T1000 (cell line): ENCODE results near the gene SYNE3.

ENCODE experiments used
- DNase-seq: peaks from one replicate; lab custom pipeline; 2025; ENCODE audit warnings: mixed read lengths; lab: John Stamatoyannopoulos, UW

SYNE3 gene

GRCh38 chr14:95504135-95505029, 12.1 kb downstream of the SYNE3 start:
- no peak for DNase-seq

DNA sequence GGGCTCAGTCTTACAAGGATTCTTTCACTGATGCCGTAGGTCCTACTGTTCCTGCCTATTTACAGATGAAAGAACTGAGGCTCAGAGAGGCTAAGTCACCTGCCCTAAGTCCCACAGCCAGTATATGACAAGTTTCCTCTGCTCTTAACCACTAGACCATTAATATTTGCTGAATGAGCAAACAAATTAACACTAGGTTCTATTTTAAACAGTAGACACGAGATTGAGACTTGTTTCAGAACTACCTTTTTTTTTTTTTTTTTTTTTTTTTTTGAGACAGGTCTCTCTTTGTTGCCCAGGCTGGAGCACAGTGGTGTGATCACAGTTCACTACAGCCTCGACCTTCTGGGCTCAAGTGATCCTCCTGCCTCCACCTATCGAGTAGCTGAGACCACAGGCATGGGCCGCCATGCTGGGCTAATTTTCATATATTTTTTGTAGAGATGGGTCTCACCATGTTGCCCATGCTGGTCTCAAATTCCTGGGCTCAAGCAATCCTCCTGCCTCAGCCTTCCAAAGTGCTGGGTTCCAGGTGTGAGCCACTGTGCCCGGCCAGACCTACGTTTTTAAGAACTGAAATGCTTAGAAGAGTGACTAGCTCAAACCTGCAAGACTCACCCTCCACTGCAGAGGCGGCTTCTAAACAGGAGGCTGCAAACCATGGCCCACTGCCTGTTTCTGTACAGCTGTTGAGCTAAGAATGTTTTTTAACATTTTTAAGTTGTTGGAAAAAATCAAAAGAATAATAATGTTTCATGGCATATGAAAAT, 12.9 kb downstream of the SYNE3 start:
- no peak for DNase-seq

DNA sequence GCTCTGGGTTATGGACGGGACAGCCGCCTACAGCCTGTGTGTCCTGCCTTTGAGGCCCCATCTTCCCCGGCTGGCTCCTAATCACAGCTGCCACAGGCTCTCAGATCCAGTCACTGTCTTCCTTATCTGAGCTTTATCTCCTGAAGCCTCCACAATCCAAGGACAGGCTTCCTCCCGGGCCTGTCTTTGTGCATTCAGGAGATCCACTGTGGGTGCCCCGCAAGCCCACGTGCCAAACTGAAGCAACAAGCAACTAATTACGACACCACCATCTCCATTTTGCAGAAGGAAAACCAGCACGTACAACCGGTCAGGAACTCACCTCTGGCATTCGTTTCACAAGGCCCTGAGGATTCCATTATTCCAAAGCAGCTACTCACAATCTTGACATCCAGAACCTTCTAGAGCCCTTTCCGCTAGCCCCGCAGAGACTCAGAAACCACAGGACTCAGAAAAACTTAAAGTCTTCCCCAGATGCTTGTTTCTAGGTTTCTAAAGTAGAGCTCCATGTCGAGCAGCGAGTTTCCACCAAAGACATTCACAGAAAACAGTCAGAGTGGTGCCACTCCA, 14.0 kb downstream of the SYNE3 start:
- no peak for DNase-seq

DNA sequence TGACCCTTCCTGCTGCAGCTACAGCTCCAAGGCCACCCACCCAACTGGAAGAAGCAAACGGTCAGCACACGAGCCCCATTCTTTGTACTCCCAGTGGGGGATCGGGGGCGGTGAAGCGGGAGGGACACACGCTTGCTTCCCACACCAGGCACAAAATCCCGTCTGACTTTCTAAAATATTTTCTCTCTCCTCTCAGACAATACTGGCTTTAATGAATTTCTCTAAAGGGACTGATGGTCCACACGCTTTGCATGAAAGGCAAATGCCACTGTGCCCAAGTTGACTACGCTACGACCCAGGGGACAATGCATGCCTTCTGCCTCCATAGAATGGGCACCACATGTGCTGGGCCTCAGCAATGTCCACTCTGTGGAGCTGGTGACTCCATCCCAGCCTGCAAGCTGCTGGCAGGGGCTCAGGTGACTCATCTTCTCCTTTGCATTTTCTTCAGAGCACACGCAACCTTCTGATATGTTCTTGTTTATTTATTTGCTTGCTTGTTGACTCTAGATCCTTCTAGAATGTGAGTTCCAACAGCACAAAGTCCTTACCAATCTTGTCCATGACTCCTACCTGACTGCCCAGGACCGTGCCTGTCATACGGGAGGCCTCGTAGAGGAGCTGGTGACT, 15.6 kb downstream of the SYNE3 start:
- DNase-seq: peak; percentile 49

GRCh38 chr14:95500201-95500681, 16.2 kb downstream of the SYNE3 start:
- DNase-seq: no peak

DNA sequence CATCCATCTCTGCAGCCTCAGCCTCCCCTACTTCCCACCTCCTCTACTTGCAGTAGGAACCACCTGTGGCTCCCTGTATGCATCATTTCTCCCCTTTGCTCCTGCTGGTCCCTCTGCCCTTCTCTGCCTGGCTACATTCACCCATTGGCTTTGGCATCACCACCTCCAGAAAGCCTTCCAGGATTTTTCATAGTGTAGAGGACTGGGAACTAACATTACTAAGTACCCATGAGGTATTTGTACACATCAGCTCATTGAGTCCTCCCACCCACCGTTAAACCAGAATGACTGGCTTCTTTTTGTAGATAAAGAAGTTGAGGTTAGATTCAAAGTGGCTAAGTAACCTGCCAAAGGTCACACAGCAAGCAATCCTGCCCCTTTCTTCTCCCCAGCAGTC, 17.1 kb downstream of the SYNE3 start:
- no peak for DNase-seq

GRCh38 chr14:95498622-95499353, 17.7 kb downstream of the SYNE3 start:
- no peak for DNase-seq

GRCh38 chr14:95497561-95498011, 18.9 kb downstream of the SYNE3 start:
- no peak for DNase-seq

DNA sequence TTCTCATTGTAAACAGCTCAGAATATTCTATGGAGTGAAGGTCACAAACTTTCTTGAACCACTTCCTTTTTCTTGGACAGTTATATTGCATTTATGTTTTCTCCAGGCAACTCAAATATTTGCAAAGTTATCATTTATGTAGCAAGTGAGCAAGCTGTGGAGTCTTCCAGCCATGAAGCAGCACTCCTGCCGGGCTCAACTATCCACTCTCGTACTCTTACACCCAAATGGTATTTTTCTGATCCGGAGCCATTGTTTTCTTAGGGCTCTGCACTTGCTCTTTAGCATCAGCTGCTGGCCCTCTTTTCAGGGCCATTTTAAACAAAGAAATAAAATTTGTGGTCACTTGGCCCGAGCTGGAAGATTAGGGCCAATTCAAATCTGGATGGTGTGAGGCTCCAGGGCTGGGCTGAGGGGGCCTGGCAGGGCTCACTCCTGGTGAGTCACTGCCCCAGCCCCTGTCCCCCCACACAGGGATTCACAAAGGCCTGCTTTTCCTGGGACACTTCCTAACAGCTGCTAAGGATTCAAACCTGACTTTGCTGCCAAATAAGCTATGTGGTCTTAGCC, 19.7 kb downstream of the SYNE3 start:
- no peak for DNase-seq

GRCh38 chr14:95496111-95496681, 20.3 kb downstream of the SYNE3 start:
- DNase-seq: no peak

GRCh38 chr14:95495538-95496025, 20.9 kb downstream of the SYNE3 start:
- no peak for DNase-seq

DNA sequence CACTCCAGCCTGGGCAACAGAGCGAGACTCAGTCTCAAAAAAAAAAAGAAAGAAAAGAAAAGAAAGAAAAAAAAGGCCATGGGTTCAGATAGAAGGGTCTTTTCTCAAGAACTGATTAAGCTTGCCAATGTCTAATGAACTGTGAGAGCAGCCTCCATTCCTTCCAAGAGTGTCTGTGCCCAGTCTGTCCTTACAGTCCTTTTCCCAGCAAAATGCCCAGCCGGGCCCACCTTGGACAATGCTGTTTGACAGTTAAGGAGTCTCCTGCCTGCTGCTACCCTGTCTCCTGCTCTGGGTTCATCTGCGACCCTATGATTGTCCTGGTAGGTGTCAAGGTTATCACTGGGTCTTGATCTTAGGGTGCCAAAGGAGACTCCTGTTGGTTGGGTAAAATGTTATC, 21.4 kb downstream of the SYNE3 start:
- no peak for DNase-seq

- no peak for DNase-seq
Measured at GRCh38 chr14:95494456-95494855, 22.0 kb downstream of the SYNE3 start.

DNA sequence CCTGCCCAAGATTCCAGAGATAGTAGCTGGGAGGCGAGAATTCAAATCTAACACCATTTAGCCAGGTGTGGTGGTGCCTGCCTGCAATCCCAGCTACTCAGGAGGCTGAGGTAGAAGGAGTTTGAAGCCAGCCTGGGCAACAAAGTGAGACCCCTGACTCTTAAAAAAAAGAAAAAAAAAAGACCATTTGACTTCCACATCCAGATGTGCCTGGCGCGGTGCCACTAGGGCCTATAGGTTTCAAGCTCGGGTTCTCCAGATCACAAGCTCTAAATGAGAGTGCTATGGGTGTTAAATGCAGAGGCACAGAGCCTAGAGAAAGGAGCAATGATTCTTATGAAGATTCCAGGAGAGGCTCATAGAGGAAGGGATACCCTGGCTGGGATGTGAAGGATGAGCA, 22.5 kb downstream of the SYNE3 start:
- no peak for DNase-seq

GRCh38 chr14:95493503-95493902, 22.9 kb downstream of the SYNE3 start:
- no peak for DNase-seq

DNA sequence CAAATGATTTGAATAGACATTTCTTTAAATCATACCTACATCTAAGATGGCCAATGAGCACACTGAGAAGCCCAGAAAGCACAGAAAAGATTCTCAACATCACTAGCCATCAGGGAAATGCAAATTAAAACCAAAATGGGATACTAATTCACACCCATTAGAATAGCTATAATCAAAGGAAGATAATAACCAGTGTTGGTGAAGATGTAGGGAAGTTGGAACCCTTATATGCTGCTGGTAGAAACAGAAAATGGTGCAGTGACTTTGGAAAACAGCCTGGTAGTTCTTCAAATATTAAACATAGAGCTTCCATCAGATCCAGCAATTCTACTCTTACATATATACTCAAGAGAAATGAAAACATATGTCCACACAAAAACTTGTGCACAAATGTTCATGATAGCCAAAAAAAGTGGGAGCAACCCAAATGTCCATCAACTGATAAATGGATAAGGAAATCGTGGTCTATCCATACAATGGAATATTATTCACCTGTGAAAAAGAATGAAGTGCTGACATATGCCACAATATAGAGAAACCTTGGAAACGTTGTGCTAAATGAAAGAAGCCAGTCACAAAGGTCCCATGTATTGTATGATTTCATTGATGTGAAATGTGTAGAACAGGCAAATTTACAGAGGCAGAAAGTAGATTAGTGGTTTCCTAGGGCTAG, 24.4 kb downstream of the SYNE3 start:
- no peak for DNase-seq

- no peak for DNase-seq
Measured at GRCh38 chr14:95490727-95491451, 25.6 kb downstream of the SYNE3 start.

- DNase-seq: no peak
Measured at GRCh38 chr14:95490138-95490509, 26.3 kb downstream of the SYNE3 start.
